GM20000 (cell line): ENCODE data around the gene FAM200B.

ENCODE experiments used
- DNase-seq: peaks from one replicate; pipeline ENCODE4 v3.0.0; 2012; ENCODE audit warnings: low spot score
- TF ChIP-seq, protein P1 (sequence below): IDR thresholded peaks from 2 replicates; pipeline ENCODE4 v1.5.1; 2012; ENCODE audit warnings: mild to moderate bottlenecking, control low read depth; ENCODE audit errors: extremely low read depth, missing control alignments

The FAM200B gene

DNA sequence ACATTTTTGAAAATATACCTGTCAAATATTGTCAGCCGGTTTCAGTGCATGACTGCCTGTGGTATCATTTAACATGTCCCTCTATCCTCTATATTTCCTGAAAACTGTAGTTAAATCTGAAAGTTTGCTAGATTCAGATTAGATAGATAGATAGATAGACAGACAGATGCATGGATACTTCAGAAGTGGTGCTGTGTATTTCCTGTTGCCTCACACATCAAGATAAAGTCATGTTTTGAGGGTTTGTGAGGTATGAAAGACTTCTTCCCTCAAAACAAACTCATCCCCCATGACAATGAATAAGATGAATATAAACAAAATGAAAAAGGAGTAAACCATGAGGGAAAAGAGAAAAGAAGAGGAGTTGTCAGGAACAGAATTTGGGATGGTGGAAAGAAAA, 15.2 kb downstream of the FAM200B start:
- DNase-seq, result no peak
- TF ChIP-seq, protein P1, sequence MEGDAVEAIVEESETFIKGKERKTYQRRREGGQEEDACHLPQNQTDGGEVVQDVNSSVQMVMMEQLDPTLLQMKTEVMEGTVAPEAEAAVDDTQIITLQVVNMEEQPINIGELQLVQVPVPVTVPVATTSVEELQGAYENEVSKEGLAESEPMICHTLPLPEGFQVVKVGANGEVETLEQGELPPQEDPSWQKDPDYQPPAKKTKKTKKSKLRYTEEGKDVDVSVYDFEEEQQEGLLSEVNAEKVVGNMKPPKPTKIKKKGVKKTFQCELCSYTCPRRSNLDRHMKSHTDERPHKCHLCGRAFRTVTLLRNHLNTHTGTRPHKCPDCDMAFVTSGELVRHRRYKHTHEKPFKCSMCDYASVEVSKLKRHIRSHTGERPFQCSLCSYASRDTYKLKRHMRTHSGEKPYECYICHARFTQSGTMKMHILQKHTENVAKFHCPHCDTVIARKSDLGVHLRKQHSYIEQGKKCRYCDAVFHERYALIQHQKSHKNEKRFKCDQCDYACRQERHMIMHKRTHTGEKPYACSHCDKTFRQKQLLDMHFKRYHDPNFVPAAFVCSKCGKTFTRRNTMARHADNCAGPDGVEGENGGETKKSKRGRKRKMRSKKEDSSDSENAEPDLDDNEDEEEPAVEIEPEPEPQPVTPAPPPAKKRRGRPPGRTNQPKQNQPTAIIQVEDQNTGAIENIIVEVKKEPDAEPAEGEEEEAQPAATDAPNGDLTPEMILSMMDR, result no peak

DNA sequence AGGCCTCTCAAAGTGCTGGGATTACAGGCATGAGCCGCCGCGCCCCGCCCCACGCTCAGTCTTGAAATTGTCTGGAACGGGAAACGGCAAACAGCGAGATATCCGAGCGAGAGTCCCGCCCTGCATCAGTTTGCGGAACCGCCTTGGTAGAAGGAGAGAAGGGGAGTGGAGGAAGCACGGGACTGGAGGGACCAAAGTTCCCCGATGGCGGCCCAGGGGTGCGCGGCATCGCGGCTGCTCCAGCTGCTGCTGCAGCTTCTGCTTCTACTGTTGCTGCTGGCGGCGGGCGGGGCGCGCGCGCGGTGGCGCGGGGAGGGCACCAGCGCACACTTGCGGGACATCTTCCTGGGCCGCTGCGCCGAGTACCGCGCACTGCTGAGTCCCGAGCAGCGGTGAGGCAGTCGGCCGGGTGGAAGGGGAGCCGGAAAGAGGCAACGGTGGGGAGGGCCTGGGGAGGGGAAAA, 21.3 kb downstream of the FAM200B start, which contains the start of gene BST1:
TSS of gene BST1 (plus strand) at position 125 of the 463 bp plus-strand sequence. CDS start at position 205, 80 bp downstream.
- TF ChIP-seq, protein P1, result no peak
- DNase-seq, result peak; percentile 64

DNA sequence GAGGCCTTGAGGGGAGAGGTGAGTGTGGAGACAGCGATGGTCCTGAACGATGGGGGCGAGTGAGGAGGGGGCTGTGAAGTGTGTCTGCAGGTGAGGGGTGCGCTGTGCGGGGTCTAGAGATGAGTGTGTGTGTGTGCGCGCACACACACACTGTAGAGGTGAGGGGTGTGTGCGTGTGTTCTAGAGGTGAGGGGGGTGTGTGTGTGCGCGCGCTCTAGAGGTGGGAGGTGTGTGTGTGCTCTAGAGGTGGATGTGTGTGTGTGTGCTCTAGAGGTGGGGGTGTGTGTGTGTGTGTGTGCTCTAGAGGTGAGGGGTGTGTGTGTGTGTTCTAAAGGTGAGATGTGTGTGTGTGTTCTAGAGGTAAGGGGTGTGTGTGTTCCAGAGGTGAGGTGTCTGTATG, 21.8 kb downstream of the FAM200B start:
- TF ChIP-seq, protein P1, result no peak
- no peak for DNase-seq

DNA sequence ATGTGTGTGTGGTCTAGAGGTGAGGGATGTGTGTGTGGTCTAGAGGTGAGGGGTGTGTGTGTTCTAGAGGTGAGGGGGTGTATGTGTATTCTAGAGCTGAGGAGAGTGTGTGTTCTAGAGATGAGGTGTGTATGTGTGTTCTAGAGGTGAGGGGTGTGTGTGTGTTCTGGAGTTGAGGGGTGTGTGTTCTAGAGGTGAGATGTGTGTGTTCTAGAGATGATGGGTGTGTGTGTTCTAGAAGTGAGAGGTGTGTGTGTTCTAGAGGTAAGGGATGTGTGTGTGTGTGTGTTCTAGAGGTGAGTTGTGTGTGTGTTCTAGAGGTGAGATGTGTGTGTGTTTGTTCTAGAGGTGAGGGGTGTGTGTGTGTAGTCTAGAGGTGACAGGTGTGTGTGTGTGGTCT, 22.5 kb downstream of the FAM200B start:
- DNase-seq, result no peak
- TF ChIP-seq, protein P1, result no peak

DNA sequence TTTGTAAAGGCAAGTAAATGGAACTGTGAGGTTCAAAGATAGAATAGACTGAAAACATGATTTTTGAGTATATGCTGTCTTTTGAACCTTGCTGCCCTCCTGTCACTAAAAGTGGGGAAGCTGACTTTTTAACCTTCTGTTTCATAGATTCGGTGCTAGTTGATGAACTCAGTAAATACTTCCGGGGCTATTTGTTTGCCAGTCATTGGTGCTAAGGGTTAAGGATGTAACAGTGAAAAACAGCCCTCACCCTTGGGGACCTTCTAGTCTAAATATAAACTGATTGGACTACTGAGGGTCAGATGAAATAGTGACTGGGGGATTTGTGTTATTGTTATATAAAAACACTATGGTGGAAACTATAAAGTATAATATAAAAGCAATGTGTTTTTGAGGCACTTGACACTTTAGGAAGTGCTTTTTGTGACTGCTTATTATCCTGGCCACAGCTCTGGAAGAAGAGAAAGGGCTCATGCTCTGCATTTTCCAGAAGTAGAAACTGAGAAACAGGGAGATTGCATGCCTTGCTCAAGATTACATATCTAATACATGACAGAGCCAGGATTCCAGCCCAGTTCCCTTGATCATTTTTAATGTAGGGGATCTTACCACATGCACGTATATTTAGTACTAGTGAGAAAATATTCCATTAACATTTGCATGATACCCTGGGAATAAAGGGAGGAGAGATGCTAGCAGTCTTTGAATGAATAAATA, 25.2 kb downstream of the FAM200B start:
- no peak for DNase-seq
- TF ChIP-seq, protein P1, result no peak

DNA sequence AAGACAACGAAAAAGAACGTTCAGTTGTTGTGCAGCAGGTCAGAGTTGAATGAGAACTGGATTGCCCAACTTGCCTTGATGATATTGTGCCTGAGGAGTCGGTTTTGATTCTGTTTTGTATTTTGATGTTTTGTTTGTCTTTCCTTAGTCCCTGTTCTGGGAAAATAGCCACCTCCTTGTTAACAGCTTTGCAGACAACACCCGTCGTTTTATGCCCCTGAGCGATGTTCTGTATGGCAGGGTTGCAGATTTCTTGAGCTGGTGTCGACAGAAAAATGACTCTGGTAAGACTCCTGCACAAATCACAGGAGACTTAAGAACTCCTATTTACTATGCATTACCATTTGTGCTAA, 25.7 kb downstream of the FAM200B start:
- TF ChIP-seq, protein P1, result no peak
- DNase-seq, result no peak

DNA sequence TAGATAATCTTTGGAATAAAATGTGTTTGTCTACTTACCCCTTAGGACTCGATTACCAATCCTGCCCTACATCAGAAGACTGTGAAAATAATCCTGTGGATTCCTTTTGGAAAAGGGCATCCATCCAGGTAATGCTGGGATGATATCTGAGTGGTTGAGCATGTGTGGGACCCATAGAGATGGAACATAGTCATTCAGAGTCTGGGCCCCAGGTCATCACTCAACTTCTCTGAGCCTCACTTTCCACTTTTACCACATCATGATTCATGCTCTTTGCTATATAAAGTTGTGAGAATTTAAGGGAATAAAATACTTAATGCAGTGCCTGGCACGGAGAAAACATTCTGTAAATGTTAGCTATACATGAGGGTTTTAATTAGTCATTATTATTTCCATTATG, 30.1 kb downstream of the FAM200B start:
- TF ChIP-seq, protein P1, result no peak
- DNase-seq, result no peak
